Endothelial cell of umbilical vein (primary cell): ENCODE results near the gene TMEM54. TPM values are rescaled to one million over a fixed set of nuclear protein-coding genes. Genes with fewer than 3 reads are reported as not detected.
A peak's percentile ranks its signal among the peaks of the same experiment; 100 is the strongest.

Experiments used
- BruUV-seq: library from RNA; stranded (reverse); fragments of 400-500 nt; replicated peaks from 2 replicates; lab custom pipeline; 2021; lab: Mats Ljungman, UMichigan
- CTCF ChIA-PET: fragments of 300-600, 350-600 bp; sonication (Branson Sonifier 250); formaldehyde crosslinking; loops from one replicate; lab custom pipeline; 2021; ENCODE audit warnings: antibody characterized with exemption, inconsistent platforms; lab: Charles Lee
- POLR2A ChIA-PET: fragments of 300-600, 350-600 bp; sonication (Branson Sonifier 250); formaldehyde crosslinking; loops from one replicate; lab custom pipeline; 2021; ENCODE audit warnings: antibody characterized with exemption, inconsistent platforms; lab: Charles Lee
- DNase-seq: peaks from one replicate; pipeline ENCODE4 v3.0.0-alpha.2; 2011; ENCODE audit warnings: low read depth, low spot score
- FAIRE-seq: peaks from 2 replicates; lab custom pipeline; 2011; peaks lifted over from hg19 to GRCh38; lab: Jason Lieb, UNC
- H2AFZ ChIP-seq: 2 replicates; pipeline ENCODE4 v1.6.0; 2012; ENCODE audit warnings: low read depth, low read length, control low read depth, inconsistent platforms
- H3K27ac ChIP-seq: 2 replicates; pipeline ENCODE4 v1.5.1; 2011; ENCODE audit warnings: low read depth, mild to moderate bottlenecking, control low read depth, low read length, moderate library complexity; ENCODE audit not compliant: insufficient read depth
- H3K27me3 ChIP-seq, 2 experiments: 2 replicates each; pipeline versions ENCODE4 v1.6.0 to v1.6.1; 2011; ENCODE audit warnings: low read length in 2 of 2, mixed read lengths in 1 of 2; ENCODE audit not compliant: control insufficient read depth in 2 of 2, insufficient read depth in 2 of 2
- H3K36me3 ChIP-seq, 2 experiments: 2 replicates in 1 of 2; 3 replicates in 1 of 2; pipeline ENCODE4 v1.5.1; 2011; ENCODE audit warnings: low read length in 2 of 2, mild to moderate bottlenecking in 1 of 2, moderate library complexity in 1 of 2; ENCODE audit not compliant: control insufficient read depth in 2 of 2, insufficient read depth in 2 of 2; ENCODE audit errors: extremely low read depth in 1 of 2
- H3K4me1 ChIP-seq: 3 replicates; pipeline ENCODE4 v1.5.1; 2011; ENCODE audit warnings: mild to moderate bottlenecking, low read length; ENCODE audit not compliant: control insufficient read depth, insufficient read depth; ENCODE audit errors: extremely low read depth
- H3K4me2 ChIP-seq: 2 replicates; pipeline ENCODE4 v1.6.1; 2011; ENCODE audit warnings: low read length, control low read depth, mixed read lengths; ENCODE audit not compliant: insufficient read depth
- H3K4me3 ChIP-seq, 3 experiments: fragments of 200-600 bp in 1 of 3; sonication (generic), shearing (Covaris generic) in 1 of 3; replicated peaks in 1 of 3; 2 replicates each; pipeline ENCODE4 v1.5.1; 2011 to 2016; ENCODE audit warnings: control low read depth in 3 of 3, low read length in 3 of 3, mild to moderate bottlenecking in 2 of 3, inconsistent platforms in 1 of 3, low read depth in 1 of 3, moderate library complexity in 1 of 3; ENCODE audit not compliant: insufficient read depth in 1 of 3
- H3K79me2 ChIP-seq: 2 replicates; pipeline ENCODE4 v1.6.0; 2012; ENCODE audit warnings: low read length, inconsistent platforms; ENCODE audit not compliant: control insufficient read depth, insufficient read depth
- H3K9ac ChIP-seq: replicated peaks from 2 replicates; pipeline ENCODE3; 2011; ENCODE audit warnings: low read length, control low read depth; ENCODE audit not compliant: insufficient read depth; ENCODE audit errors: extremely low read depth
- H3K9me1 ChIP-seq: replicated peaks from 3 replicates; pipeline ENCODE4 v1.6.0; 2011; ENCODE audit warnings: mild to moderate bottlenecking, low read length; ENCODE audit not compliant: control insufficient read depth, insufficient read depth; ENCODE audit errors: extremely low read depth
- H3K9me3 ChIP-seq: replicated peaks from 2 replicates; pipeline ENCODE4 v1.5.1; 2012; ENCODE audit warnings: low read length, inconsistent platforms; ENCODE audit not compliant: control insufficient read depth, insufficient read depth
- H4K20me1 ChIP-seq: replicated peaks from 2 replicates; pipeline ENCODE3; 2011; ENCODE audit warnings: mild to moderate bottlenecking, low read length; ENCODE audit not compliant: control insufficient read depth, insufficient read depth; ENCODE audit errors: extremely low read depth
- EZH2 ChIP-seq: IDR thresholded peaks from 2 replicates; pipeline ENCODE4 v1.6.1; 2012; ENCODE audit warnings: borderline replicate concordance, low read depth, mild to moderate bottlenecking, moderate library complexity, low read length, inconsistent platforms; ENCODE audit not compliant: severe bottlenecking
- FOS ChIP-seq: IDR thresholded peaks from 2 replicates; pipeline ENCODE4 v1.6.1; 2011; ENCODE audit warnings: mild to moderate bottlenecking, low read length, moderate library complexity, borderline replicate concordance; ENCODE audit not compliant: insufficient read depth
- GATA2 ChIP-seq: IDR thresholded peaks from 2 replicates; pipeline ENCODE4 v1.7.0; 2011; ENCODE audit warnings: low read depth, mild to moderate bottlenecking, moderate library complexity, mixed read lengths, low read length; ENCODE audit not compliant: insufficient read length, insufficient read depth
- JUN ChIP-seq: IDR thresholded peaks from 2 replicates; pipeline ENCODE4 v1.6.1; 2011; ENCODE audit warnings: borderline replicate concordance, low read depth; ENCODE audit not compliant: insufficient read length, insufficient read depth
- MYC ChIP-seq: IDR thresholded peaks from one replicate; pipeline ENCODE4 v1.6.1; 2011; ENCODE audit warnings: mild to moderate bottlenecking, low read depth, low read length
- POLR2A ChIP-seq: IDR thresholded peaks from 2 replicates; pipeline ENCODE4 v1.6.1; 2012; ENCODE audit warnings: low read depth, mild to moderate bottlenecking, control low read depth, low read length
- POLR2AphosphoS5 ChIP-seq: IDR thresholded peaks from 2 replicates; pipeline ENCODE4 v1.6.1; 2012; ENCODE audit warnings: low read depth, mild to moderate bottlenecking, control low read depth, low read length, moderate library complexity; ENCODE audit not compliant: insufficient read depth
- dilution Hi-C: fragments of 300-500 bp; cut with MboI; formaldehyde crosslinking; loops from one replicate; pipeline ENCODE4 v1.15.0; 2019; ENCODE audit warnings: low sequenced_read_pairs; ENCODE audit not compliant: extremely low pct_ligation_motif_present
- intact Hi-C: fragments of 100-400 bp; cut with micrococcal nuclease; formaldehyde crosslinking; loops from one replicate; pipeline ENCODE4 v1.10.0; 2022
- polyA plus RNA-seq, 4 experiments: library from polyadenylated mRNA; depleted of rRNA in 3 of 4; stranded (reverse) in 3 of 4; unstranded in 1 of 4; fragments of >200 nt; gene quantifications; 2 replicates each; pipeline versions ENCODE4 v1.2.1 to v1.2.3, GENCODE V29; 2011 to 2012; ENCODE audit warnings: missing spikeins in 1 of 4
- total RNA-seq: library from RNA; stranded (reverse); gene quantifications from 2 replicates; pipeline ENCODE4 v1.2.3, GENCODE V29; 2021
- TF ChIP-seq, protein P1 (sequence below), 2 donors: IDR thresholded peaks; 1 replicate in 1 of 2; 2 replicates in 1 of 2; pipeline ENCODE4 v1.5.1; 2011; ENCODE audit warnings: low read length in 2 of 2, mild to moderate bottlenecking in 2 of 2, moderate library complexity in 2 of 2, control low read depth in 1 of 2, inconsistent platforms in 1 of 2, low read depth in 1 of 2; ENCODE audit not compliant: insufficient read depth in 1 of 2; ENCODE audit errors: extremely low read depth in 1 of 2
- TF ChIP-seq, protein P2 (sequence below): IDR thresholded peaks from 2 replicates; pipeline ENCODE4 v1.6.1; 2011; ENCODE audit not compliant: insufficient read depth, insufficient read length

The TMEM54 gene
- total and polyA plus RNA-seq, 2 donors (not counting 3 experiments of a cell fraction or from before 2014, with no cell fraction given): 23.6 to 77.2 TPM

DNA sequence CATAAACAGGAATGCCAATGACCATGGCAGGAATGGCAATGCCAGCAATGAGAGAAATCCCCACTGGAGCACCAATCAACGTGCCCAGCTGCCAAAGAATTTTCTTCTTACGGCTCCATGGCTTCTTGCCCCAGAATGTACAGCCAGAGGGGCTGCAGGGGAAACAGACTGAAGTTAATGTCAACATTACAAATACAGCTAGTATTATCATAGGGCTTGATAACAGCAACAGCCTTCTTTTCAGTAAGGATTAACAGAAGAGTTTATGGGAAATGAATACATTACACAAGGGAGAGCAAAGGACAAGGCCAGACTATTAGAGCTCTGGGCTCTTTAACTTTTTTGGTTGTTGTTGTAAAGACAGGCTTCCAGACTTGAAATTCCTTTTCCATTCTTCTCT is 45.2 kb upstream of the TMEM54 start:
- peaks cover 37% of the 10 kb centered on the region for H3K79me2 ChIP-seq
- dilution Hi-C loops (loop anchor here (10.0 kb wide), 1 partner anchor 58 kb away; no protein-coding TSS in a partner anchor), intact Hi-C loops (no loop called here)
- BruUV-seq: no TSS peak
- DNase-seq (peak; percentile 33), FAIRE-seq (no peak)
- H3K9me3 ChIP-seq: no peaks in the 10 kb centered on the region
- ChIA-PET CTCF (interaction anchor here (1.0 to 1.4 kb wide), 3 partner anchors 12 to 61 kb away, joined by 3 to 5 read pairs (median 4); no protein-coding TSS in a partner anchor), POLR2A (no interaction called here)
- no peaks in the 10 kb centered on the region for H3K27me3 ChIP-seq
- peaks cover 11% of the 10 kb centered on the region for H3K4me1 ChIP-seq
- H3K9ac ChIP-seq: no peak overlapping the region
- TF ChIP-seq MYC: no peak
- no peak overlapping the region for H2AFZ ChIP-seq
- no peak overlapping the region for H3K27ac ChIP-seq
- no peaks in the 10 kb centered on the region for H4K20me1 ChIP-seq
- H3K4me2 ChIP-seq: no peak overlapping the region
- H3K36me3 ChIP-seq: peaks cover 16 to 18% of the 10 kb centered on the region in 2 experiments
- no peaks in the 10 kb centered on the region for H3K9me1 ChIP-seq
- H3K4me3 ChIP-seq: no peak overlapping the region

DNA sequence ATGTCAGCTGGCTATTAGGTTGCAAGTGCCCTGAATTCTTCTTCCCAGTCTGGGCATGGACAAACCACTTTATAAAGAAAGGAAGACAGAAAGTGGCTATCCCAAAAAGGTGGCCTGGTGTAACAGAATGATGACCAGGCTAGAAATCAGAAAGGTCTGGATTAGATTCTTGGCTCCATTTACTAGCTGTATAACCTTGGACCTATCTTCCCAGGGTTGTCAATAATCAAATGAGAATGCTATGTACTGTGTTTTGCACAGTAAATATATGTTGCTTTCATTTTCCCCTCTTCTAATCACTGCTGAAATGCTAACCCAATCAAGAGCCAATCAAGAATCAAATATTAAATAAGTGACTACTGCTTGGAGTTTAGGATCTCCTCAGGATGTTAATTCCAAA is 43.0 kb upstream of the TMEM54 start:
- BruUV-seq: no TSS peak
- intact Hi-C loops (no loop called here), dilution Hi-C loops (loop anchor here (10.0 kb wide), 1 partner anchor 61 kb away; no protein-coding TSS in a partner anchor)
- no peak overlapping the region for H3K27ac ChIP-seq
- no peak overlapping the region for H2AFZ ChIP-seq
- H3K4me2 ChIP-seq: no peak overlapping the region
- no peaks in the 10 kb centered on the region for H4K20me1 ChIP-seq
- no peak for DNase-seq
- TF ChIP-seq JUN (no peak), GATA2 (no peak), MYC (no peak), POLR2A (no peak), POLR2AphosphoS5 (no peak), EZH2 (no peak), FOS (no peak)
- TF ChIP-seq, protein P1, sequence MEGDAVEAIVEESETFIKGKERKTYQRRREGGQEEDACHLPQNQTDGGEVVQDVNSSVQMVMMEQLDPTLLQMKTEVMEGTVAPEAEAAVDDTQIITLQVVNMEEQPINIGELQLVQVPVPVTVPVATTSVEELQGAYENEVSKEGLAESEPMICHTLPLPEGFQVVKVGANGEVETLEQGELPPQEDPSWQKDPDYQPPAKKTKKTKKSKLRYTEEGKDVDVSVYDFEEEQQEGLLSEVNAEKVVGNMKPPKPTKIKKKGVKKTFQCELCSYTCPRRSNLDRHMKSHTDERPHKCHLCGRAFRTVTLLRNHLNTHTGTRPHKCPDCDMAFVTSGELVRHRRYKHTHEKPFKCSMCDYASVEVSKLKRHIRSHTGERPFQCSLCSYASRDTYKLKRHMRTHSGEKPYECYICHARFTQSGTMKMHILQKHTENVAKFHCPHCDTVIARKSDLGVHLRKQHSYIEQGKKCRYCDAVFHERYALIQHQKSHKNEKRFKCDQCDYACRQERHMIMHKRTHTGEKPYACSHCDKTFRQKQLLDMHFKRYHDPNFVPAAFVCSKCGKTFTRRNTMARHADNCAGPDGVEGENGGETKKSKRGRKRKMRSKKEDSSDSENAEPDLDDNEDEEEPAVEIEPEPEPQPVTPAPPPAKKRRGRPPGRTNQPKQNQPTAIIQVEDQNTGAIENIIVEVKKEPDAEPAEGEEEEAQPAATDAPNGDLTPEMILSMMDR (IDR thresholded peaks at IDR 0.05; ENCODE audit: extremely low read depth in 1 of 2, insufficient read depth in 1 of 2, low read depth in 1 of 2, low read length in 2 of 2): no peak
- TF ChIP-seq, protein P2, sequence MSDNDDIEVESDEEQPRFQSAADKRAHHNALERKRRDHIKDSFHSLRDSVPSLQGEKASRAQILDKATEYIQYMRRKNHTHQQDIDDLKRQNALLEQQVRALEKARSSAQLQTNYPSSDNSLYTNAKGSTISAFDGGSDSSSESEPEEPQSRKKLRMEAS: no peak
- CTCF ChIA-PET: interaction anchor here (1.0 to 3.5 kb wide), 6 partner anchors 10 to 62 kb away, joined by 3 to 29 read pairs (median 8); no protein-coding TSS in a partner anchor
- FAIRE-seq: no peak
- POLR2A ChIA-PET: no interaction called here
- H3K36me3 ChIP-seq: peaks cover 16 to 18% of the 10 kb centered on the region in 2 experiments
- H3K27me3 ChIP-seq: no peaks in the 10 kb centered on the region
- H3K79me2 ChIP-seq: peaks cover 18% of the 10 kb centered on the region
- H3K4me3 ChIP-seq: no peak overlapping the region
- no peaks in the 10 kb centered on the region for H3K9me1 ChIP-seq
- peaks cover 31% of the 10 kb centered on the region for H3K4me1 ChIP-seq
- no peak overlapping the region for H3K9ac ChIP-seq
- H3K9me3 ChIP-seq: no peaks in the 10 kb centered on the region
